H9 (cell line): ENCODE results near the gene RAB2B. TPM values are rescaled to one million over a fixed set of nuclear protein-coding genes. Genes with fewer than 3 reads are reported as not detected.

Experiments used
- DNase-seq: peaks from one replicate; pipeline ENCODE4 v3.0.0-alpha.2; 2017
- H2AFZ ChIP-seq: one replicate; pipeline ENCODE4 v1.6.1; 2013; ENCODE audit warnings: mild to moderate bottlenecking, low read length, control low read depth, moderate library complexity
- H2AK5ac ChIP-seq: 2 replicates; pipeline ENCODE4 v1.6.1; 2013; ENCODE audit warnings: low read length, control low read depth, mixed read lengths; ENCODE audit not compliant: insufficient read length
- H2BK120ac ChIP-seq: one replicate; pipeline ENCODE4 v1.6.1; 2013; ENCODE audit warnings: low read depth, mild to moderate bottlenecking, low read length, control low read depth, inconsistent platforms; ENCODE audit not compliant: poor library complexity, severe bottlenecking
- H2BK12ac ChIP-seq: 2 replicates; pipeline ENCODE4 v1.6.1; 2013; ENCODE audit warnings: low read length, control low read depth, mixed read lengths, low read depth; ENCODE audit not compliant: insufficient read length
- H2BK15ac ChIP-seq: 2 replicates; pipeline ENCODE4 v1.6.1; 2013; ENCODE audit warnings: low read depth, low read length, control low read depth
- H2BK20ac ChIP-seq: one replicate; pipeline ENCODE4 v1.6.1; 2013; ENCODE audit warnings: low read depth, mild to moderate bottlenecking, low read length, control low read depth, inconsistent platforms; ENCODE audit not compliant: poor library complexity, severe bottlenecking
- H2BK5ac ChIP-seq: 2 replicates; pipeline ENCODE4 v1.6.1; 2013; ENCODE audit warnings: low read length, control low read depth, mixed read lengths; ENCODE audit not compliant: insufficient read length
- H3K14ac ChIP-seq: 2 replicates; pipeline ENCODE4 v1.6.1; 2013; ENCODE audit warnings: low read length, control low read depth; ENCODE audit not compliant: insufficient read depth
- H3K18ac ChIP-seq: 2 replicates; pipeline ENCODE4 v1.6.1; 2013; ENCODE audit warnings: low read depth, mild to moderate bottlenecking, mixed read lengths, low read length, control low read depth; ENCODE audit not compliant: insufficient read length
- H3K23ac ChIP-seq: 2 replicates; pipeline ENCODE4 v1.6.1; 2013; ENCODE audit warnings: low read length, control low read depth, mixed read lengths, low read depth; ENCODE audit not compliant: insufficient read length
- H3K23me2 ChIP-seq: 2 replicates; pipeline ENCODE4 v1.6.1; 2013; ENCODE audit warnings: low read depth, mild to moderate bottlenecking, mixed read lengths, low read length, control low read depth; ENCODE audit not compliant: insufficient read length, poor library complexity, severe bottlenecking
- H3K27ac ChIP-seq: 2 replicates; pipeline ENCODE4 v1.5.1; 2013; ENCODE audit warnings: low read length, control low read depth, mixed read lengths, low read depth; ENCODE audit not compliant: insufficient read length
- H3K27me3 ChIP-seq: 2 replicates; pipeline ENCODE4 v1.6.1; 2013; ENCODE audit warnings: low read length, control low read depth, inconsistent platforms; ENCODE audit not compliant: insufficient read depth
- H3K4ac ChIP-seq: 2 replicates; pipeline ENCODE4 v1.6.1; 2013; ENCODE audit warnings: low read depth, mild to moderate bottlenecking, control low read depth, inconsistent platforms, low read length, moderate library complexity
- H3K4me1 ChIP-seq: 2 replicates; pipeline ENCODE4 v1.6.1; 2013; ENCODE audit warnings: low read length, control low read depth, inconsistent platforms; ENCODE audit not compliant: insufficient read depth
- H3K4me2 ChIP-seq: 2 replicates; pipeline ENCODE4 v1.6.1; 2013; ENCODE audit warnings: low read length, control low read depth, mixed read lengths; ENCODE audit not compliant: insufficient read length, insufficient read depth
- H3K56ac ChIP-seq: 2 replicates; pipeline ENCODE4 v1.6.1; 2013; ENCODE audit warnings: low read depth, mild to moderate bottlenecking, mixed read lengths, low read length, control low read depth; ENCODE audit not compliant: insufficient read length
- H3K79me1 ChIP-seq: 2 replicates; pipeline ENCODE4 v1.6.1; 2013; ENCODE audit warnings: low read depth, mild to moderate bottlenecking, moderate library complexity, low read length, control low read depth, inconsistent platforms; ENCODE audit not compliant: insufficient read depth, poor library complexity, severe bottlenecking
- H3K79me2 ChIP-seq: 2 replicates; pipeline ENCODE4 v1.6.1; 2013; ENCODE audit warnings: low read length, control low read depth, inconsistent platforms; ENCODE audit not compliant: insufficient read depth
- H3K9ac ChIP-seq: 2 replicates; pipeline ENCODE4 v1.6.1; 2013; ENCODE audit warnings: low read length, control low read depth, mixed read lengths; ENCODE audit not compliant: insufficient read length; ENCODE audit errors: extremely low read depth
- H3K9me3 ChIP-seq: one replicate; pipeline ENCODE4 v1.6.1; 2013; ENCODE audit warnings: low read depth, low read length, inconsistent platforms; ENCODE audit not compliant: control insufficient read depth
- H3T11ph ChIP-seq: one replicate; pipeline ENCODE4 v1.6.1; 2013; ENCODE audit warnings: mild to moderate bottlenecking, low read length, control low read depth, inconsistent platforms
- H4K20me1 ChIP-seq: one replicate; pipeline ENCODE4 v1.6.1; 2013; ENCODE audit not compliant: control insufficient read depth, insufficient read length, insufficient read depth
- H4K5ac ChIP-seq: 2 replicates; pipeline ENCODE4 v1.6.1; 2013; ENCODE audit warnings: low read depth, mild to moderate bottlenecking, mixed read lengths, low read length, control low read depth; ENCODE audit not compliant: insufficient read length
- H4K8ac ChIP-seq: replicated peaks from 2 replicates; pipeline ENCODE4 v1.6.1; 2013; ENCODE audit warnings: low read length, control low read depth, mixed read lengths, low read depth; ENCODE audit not compliant: insufficient read length
- H4K91ac ChIP-seq: 2 replicates; pipeline ENCODE4 v1.6.1; 2013; ENCODE audit warnings: low read depth, mild to moderate bottlenecking, moderate library complexity, mixed read lengths, low read length, control low read depth; ENCODE audit not compliant: insufficient read length
- H3K27ac Mint-ChIP-seq, 3 experiments: 2 replicates in 2 of 3; 3 replicates in 1 of 3; pipeline ENCODE4 v1.8.0; 2020 to 2021; ENCODE audit warnings: mixed read lengths in 3 of 3, mild to moderate bottlenecking in 1 of 3, moderate library complexity in 1 of 3
- H3K27me3 Mint-ChIP-seq: 2 replicates; pipeline ENCODE4 v1.8.0; 2021; ENCODE audit warnings: low read depth, mild to moderate bottlenecking, moderate library complexity, mixed read lengths
- H3K36me3 Mint-ChIP-seq, 3 experiments: 2 replicates in 2 of 3; 3 replicates in 1 of 3; pipeline ENCODE4 v1.8.0; 2020 to 2021; ENCODE audit warnings: low read depth in 3 of 3, mixed read lengths in 3 of 3; ENCODE audit not compliant: insufficient read depth in 1 of 3
- H3K4me1 Mint-ChIP-seq, 2 experiments: 2 replicates each; pipeline ENCODE4 v1.8.0; 2020; ENCODE audit warnings: mixed read lengths in 2 of 2
- H3K4me3 Mint-ChIP-seq, 2 experiments: 2 replicates in 1 of 2; 3 replicates in 1 of 2; pipeline ENCODE4 v1.8.0; 2020 to 2021; ENCODE audit warnings: mild to moderate bottlenecking in 2 of 2, mixed read lengths in 2 of 2, moderate library complexity in 1 of 2
- H3K9me3 Mint-ChIP-seq, 2 experiments: 2 replicates in 1 of 2; 3 replicates in 1 of 2; pipeline ENCODE4 v1.8.0; 2020; ENCODE audit warnings: mild to moderate bottlenecking in 2 of 2, mixed read lengths in 2 of 2, moderate library complexity in 1 of 2
- WGBS: extraction: QIAGEN DNeasy Blood & Tissue Kit; methylation state at CpG from one replicate; pipeline ENCODE4 v1.1.7; 2013; ENCODE audit warnings: missing lambda C conversion rate, low lambda C conversion rate, mixed read lengths; ENCODE audit not compliant: insufficient read length; ENCODE audit errors: extremely low coverage; 5-methylcytosine and 5-hydroxymethylcytosine counted together
- total RNA-seq: library from RNA; stranded (reverse); gene quantifications from 2 replicates; pipeline ENCODE4 v1.2.1, GENCODE V29; 2021
- TF ChIP-seq, protein P1 (sequence below): fragments of 200-600 bp; sonication (generic); conservative IDR thresholded peaks from 3 replicates; pipeline ENCODE4 v1.8.0; 2021; ENCODE audit warnings: antibody characterized with exemption, mild to moderate bottlenecking

The RAB2B gene
- total RNA-seq, 1 experiment from 2014 or later, result 27.9 TPM

DNA sequence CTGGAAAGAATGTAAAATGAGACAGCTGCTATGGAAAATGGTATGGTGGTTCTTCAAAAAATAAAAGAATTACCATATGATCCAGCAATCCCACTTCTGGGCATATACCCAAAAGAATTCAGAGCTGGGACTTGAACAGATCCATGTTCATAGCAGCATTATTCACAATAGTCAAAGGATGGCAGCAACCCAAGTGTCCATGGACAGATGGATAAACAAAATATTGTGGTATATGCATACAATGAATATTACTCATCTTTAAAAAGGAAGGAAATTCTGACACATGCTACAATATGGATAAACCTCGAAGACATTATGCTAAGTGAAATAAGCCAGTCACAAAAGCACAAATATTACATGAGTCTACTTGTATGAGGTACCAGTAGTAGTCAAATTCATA lies 9.1 kb downstream of the RAB2B start:
- no peak overlapping the region for H4K8ac ChIP-seq
- Mint-ChIP-seq H3K27me3 (no peaks in the 10 kb centered on the region), H3K36me3 (peaks cover 22 to 77% (median 48%) of the 10 kb centered on the region in 3 experiments), H3K9me3 (no peaks in the 10 kb centered on the region), H3K4me3 (no peak overlapping the region), H3K27ac (no peak overlapping the region), H3K4me1 (no peaks in the 10 kb centered on the region)
- no peaks in the 10 kb centered on the region for H4K20me1 ChIP-seq
- no CpG with 5 or more reads among the region's 1 CpG for WGBS
- H3K56ac ChIP-seq, result no peak overlapping the region
- no peak overlapping the region for H2AFZ ChIP-seq
- H2BK15ac ChIP-seq, result no peak overlapping the region
- H3K27me3 ChIP-seq, result no peaks in the 10 kb centered on the region
- H3K9ac ChIP-seq, result no peak overlapping the region
- H3K23me2 ChIP-seq, result no peaks in the 10 kb centered on the region
- no peak overlapping the region for H2BK120ac ChIP-seq
- no peak overlapping the region for H3T11ph ChIP-seq
- no peaks in the 10 kb centered on the region for H3K4me1 ChIP-seq
- no peak overlapping the region for H3K4ac ChIP-seq
- H3K9me3 ChIP-seq, result no peaks in the 10 kb centered on the region
- H4K5ac ChIP-seq, result no peak overlapping the region
- TF ChIP-seq, protein P1, sequence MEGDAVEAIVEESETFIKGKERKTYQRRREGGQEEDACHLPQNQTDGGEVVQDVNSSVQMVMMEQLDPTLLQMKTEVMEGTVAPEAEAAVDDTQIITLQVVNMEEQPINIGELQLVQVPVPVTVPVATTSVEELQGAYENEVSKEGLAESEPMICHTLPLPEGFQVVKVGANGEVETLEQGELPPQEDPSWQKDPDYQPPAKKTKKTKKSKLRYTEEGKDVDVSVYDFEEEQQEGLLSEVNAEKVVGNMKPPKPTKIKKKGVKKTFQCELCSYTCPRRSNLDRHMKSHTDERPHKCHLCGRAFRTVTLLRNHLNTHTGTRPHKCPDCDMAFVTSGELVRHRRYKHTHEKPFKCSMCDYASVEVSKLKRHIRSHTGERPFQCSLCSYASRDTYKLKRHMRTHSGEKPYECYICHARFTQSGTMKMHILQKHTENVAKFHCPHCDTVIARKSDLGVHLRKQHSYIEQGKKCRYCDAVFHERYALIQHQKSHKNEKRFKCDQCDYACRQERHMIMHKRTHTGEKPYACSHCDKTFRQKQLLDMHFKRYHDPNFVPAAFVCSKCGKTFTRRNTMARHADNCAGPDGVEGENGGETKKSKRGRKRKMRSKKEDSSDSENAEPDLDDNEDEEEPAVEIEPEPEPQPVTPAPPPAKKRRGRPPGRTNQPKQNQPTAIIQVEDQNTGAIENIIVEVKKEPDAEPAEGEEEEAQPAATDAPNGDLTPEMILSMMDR, result no peak
- no peak overlapping the region for H2BK20ac ChIP-seq
- H3K23ac ChIP-seq, result no peak overlapping the region
- H3K79me2 ChIP-seq, result no peaks in the 10 kb centered on the region
- H4K91ac ChIP-seq, result no peak overlapping the region
- H3K18ac ChIP-seq, result no peak overlapping the region
- no peaks in the 10 kb centered on the region for H3K79me1 ChIP-seq
- no peak overlapping the region for H2AK5ac ChIP-seq
- H3K14ac ChIP-seq, result no peak overlapping the region
- no peak overlapping the region for H2BK5ac ChIP-seq
- no peak overlapping the region for H3K4me2 ChIP-seq
- no peak overlapping the region for H3K27ac ChIP-seq
- DNase-seq, result no peak
- no peak overlapping the region for H2BK12ac ChIP-seq
